H1 (cell line): ENCODE results near the gene TSSK6. TPM values are rescaled to one million over a fixed set of nuclear protein-coding genes. Genes with fewer than 3 reads are reported as not detected.

Experiments
- CTCF ChIA-PET: fragments of 300-600 bp; sonication (Branson Sonifier 250); formaldehyde crosslinking; loops from one replicate; lab custom pipeline; 2021; ENCODE audit not compliant: partially characterized antibody; lab: Charles Lee
- POLR2A ChIA-PET: fragments of 300-600 bp; sonication (Branson Sonifier 250); formaldehyde crosslinking; loops from one replicate; lab custom pipeline; 2021; ENCODE audit warnings: inconsistent platforms; ENCODE audit not compliant: partially characterized antibody; lab: Charles Lee
- DNase-seq, 2 experiments: peaks; one replicate each; pipeline versions ENCODE4 v3.0.0 to v3.0.0-alpha.2; 2010 to 2022; ENCODE audit warnings: low spot score in 2 of 2, low read depth in 1 of 2, mixed read lengths in 1 of 2
- FAIRE-seq: peaks from 2 replicates; lab custom pipeline; 2011; peaks lifted over from hg19 to GRCh38; lab: Jason Lieb, UNC
- H2AFZ ChIP-seq: 2 replicates; pipeline ENCODE4 v1.8.1; 2012; ENCODE audit warnings: low read length, inconsistent platforms
- H2AK5ac ChIP-seq: 2 replicates; pipeline ENCODE4 v1.6.1; 2013; ENCODE audit warnings: low read depth, low read length
- H2BK120ac ChIP-seq: replicated peaks from 2 replicates; pipeline ENCODE3; 2013; ENCODE audit warnings: low read depth, low read length, inconsistent platforms
- H2BK12ac ChIP-seq: 2 replicates; pipeline ENCODE4 v1.6.1; 2013; ENCODE audit warnings: low read depth, low read length
- H2BK15ac ChIP-seq: 2 replicates; pipeline ENCODE4 v1.6.1; 2013; ENCODE audit warnings: low read length
- H2BK20ac ChIP-seq: 2 replicates; pipeline ENCODE4 v1.6.1; 2013; ENCODE audit warnings: low read length
- H2BK5ac ChIP-seq: 2 replicates; pipeline ENCODE4 v1.6.1; 2013; ENCODE audit warnings: low read depth, low read length
- H3K14ac ChIP-seq: 2 replicates; pipeline ENCODE4 v1.6.1; 2013; ENCODE audit warnings: inconsistent platforms; ENCODE audit not compliant: insufficient read length
- H3K18ac ChIP-seq: 2 replicates; pipeline ENCODE4 v1.6.1; 2013; ENCODE audit warnings: low read length; ENCODE audit errors: extremely low read depth
- H3K23ac ChIP-seq: 2 replicates; pipeline ENCODE4 v1.6.1; 2013; ENCODE audit warnings: inconsistent platforms; ENCODE audit not compliant: insufficient read length
- H3K23me2 ChIP-seq: 2 replicates; pipeline ENCODE4 v1.6.1; 2013; ENCODE audit warnings: low read depth, low read length
- H3K27ac ChIP-seq: 2 replicates; pipeline ENCODE4 v1.6.1; 2011; ENCODE audit warnings: low read depth, low read length, inconsistent platforms
- H3K27me3 ChIP-seq, 4 experiments: replicated peaks in 1 of 4; 1 replicate in 1 of 4; 2 replicates in 3 of 4; pipeline versions ENCODE4 v1.6.1 to v1.8.1; 2011 to 2013; ENCODE audit warnings: low read length in 3 of 4, mild to moderate bottlenecking in 3 of 4, inconsistent platforms in 2 of 4, mixed read lengths in 2 of 4, moderate library complexity in 1 of 4; ENCODE audit not compliant: control insufficient read depth in 3 of 4, insufficient read depth in 3 of 4; ENCODE audit errors: extremely low read depth in 1 of 4
- H3K36me3 ChIP-seq, 4 experiments: 2 replicates each; pipeline versions ENCODE4 v1.6.1 to v1.8.1; 2011 to 2013; ENCODE audit warnings: mild to moderate bottlenecking in 4 of 4, low read length in 3 of 4, moderate library complexity in 2 of 4, control low read depth in 1 of 4, inconsistent platforms in 1 of 4; ENCODE audit not compliant: insufficient read depth in 4 of 4, control insufficient read depth in 2 of 4
- H3K4ac ChIP-seq: replicated peaks from 2 replicates; pipeline ENCODE3; 2013; ENCODE audit warnings: low read length, low read depth, mixed read lengths, inconsistent platforms; ENCODE audit not compliant: insufficient read length
- H3K4me1 ChIP-seq, 4 experiments: replicated peaks in 1 of 4; 1 replicate in 1 of 4; 2 replicates in 3 of 4; pipeline versions ENCODE4 v1.6.1 to v1.8.1; 2011 to 2013; ENCODE audit warnings: low read length in 3 of 4, inconsistent platforms in 2 of 4, mixed read lengths in 1 of 4; ENCODE audit not compliant: insufficient read depth in 4 of 4, control insufficient read depth in 3 of 4
- H3K4me2 ChIP-seq, 2 experiments: 2 replicates each; pipeline versions ENCODE4 v1.6.1 to v1.8.1; 2011 to 2013; ENCODE audit warnings: low read depth in 2 of 2, low read length in 2 of 2, control low read depth in 1 of 2, inconsistent platforms in 1 of 2, mild to moderate bottlenecking in 1 of 2; ENCODE audit not compliant: insufficient read depth in 1 of 2
- H3K4me3 ChIP-seq, 4 experiments: fragments of 200-600, 300-600 bp in 1 of 4; sonication (generic), shearing (Covaris generic), sonication (Bioruptor Twin) in 1 of 4; 2 replicates each; pipeline versions ENCODE4 v1.5.1 to v1.8.1; 2011 to 2016; ENCODE audit warnings: low read length in 4 of 4, low read depth in 3 of 4, control low read depth in 2 of 4, inconsistent platforms in 2 of 4, mild to moderate bottlenecking in 2 of 4, mixed read lengths in 1 of 4, moderate library complexity in 1 of 4; ENCODE audit not compliant: insufficient read depth in 2 of 4; ENCODE audit errors: extremely low read depth in 1 of 4
- H3K56ac ChIP-seq: replicated peaks from 2 replicates; pipeline ENCODE3; 2013; ENCODE audit warnings: low read depth, mild to moderate bottlenecking, mixed read lengths, low read length, inconsistent platforms; ENCODE audit not compliant: insufficient read length
- H3K79me1 ChIP-seq: 2 replicates; pipeline ENCODE4 v1.6.1; 2013; ENCODE audit warnings: low read depth, low read length, control low read depth
- H3K79me2 ChIP-seq, 2 experiments: 2 replicates each; pipeline versions ENCODE4 v1.6.1 to v1.8.1; 2012 to 2013; ENCODE audit warnings: low read length in 2 of 2, mild to moderate bottlenecking in 2 of 2, inconsistent platforms in 1 of 2; ENCODE audit not compliant: insufficient read depth in 2 of 2, control insufficient read depth in 1 of 2
- H3K9ac ChIP-seq, 4 experiments: replicated peaks in 1 of 4; 1 replicate in 1 of 4; 2 replicates in 3 of 4; pipeline versions ENCODE4 v1.6.1 to v1.8.1; 2011 to 2013; ENCODE audit warnings: low read depth in 3 of 4, low read length in 3 of 4, control low read depth in 2 of 4, mild to moderate bottlenecking in 2 of 4, moderate library complexity in 2 of 4, inconsistent platforms in 1 of 4; ENCODE audit errors: extremely low read depth in 1 of 4
- H3K9me3 ChIP-seq, 2 experiments: 2 replicates each; pipeline versions ENCODE4 v1.6.1 to v1.8.1; 2012 to 2013; ENCODE audit warnings: mild to moderate bottlenecking in 2 of 2, moderate library complexity in 2 of 2, control low read depth in 1 of 2, inconsistent platforms in 1 of 2, low read depth in 1 of 2, low read length in 1 of 2, mixed read lengths in 1 of 2; ENCODE audit not compliant: insufficient read depth in 2 of 2
- H4K20me1 ChIP-seq, 2 experiments: replicated peaks in 1 of 2; 2 replicates each; pipeline versions ENCODE3 to v1.8.1; 2011 to 2013; ENCODE audit warnings: inconsistent platforms in 2 of 2, low read length in 2 of 2, mild to moderate bottlenecking in 1 of 2; ENCODE audit not compliant: insufficient read depth in 2 of 2, control insufficient read depth in 1 of 2
- H4K5ac ChIP-seq: 2 replicates; pipeline ENCODE4 v1.6.1; 2013; ENCODE audit warnings: low read length, low read depth, mixed read lengths, inconsistent platforms; ENCODE audit not compliant: insufficient read length
- H4K8ac ChIP-seq: 2 replicates; pipeline ENCODE4 v1.8.0; 2013; ENCODE audit warnings: mild to moderate bottlenecking, moderate library complexity, low read length, inconsistent platforms; ENCODE audit not compliant: insufficient read depth; ENCODE audit errors: extremely low read depth
- H4K91ac ChIP-seq: replicated peaks from 2 replicates; pipeline ENCODE3; 2013; ENCODE audit warnings: low read length, mixed read lengths, inconsistent platforms; ENCODE audit not compliant: insufficient read length
- ASH2L ChIP-seq: fragments of 200-600, 300-600 bp; sonication (generic); IDR thresholded peaks from one replicate; pipeline ENCODE4 v1.7.1; 2017; ENCODE audit warnings: low read length
- CBX8 ChIP-seq: fragments of 300-800, 300-1000 bp; sonication (generic); IDR thresholded peaks from 2 replicates; pipeline ENCODE4 v1.7.1; 2016; ENCODE audit warnings: low read depth, low read length, borderline replicate concordance
- CHD2 ChIP-seq: IDR thresholded peaks from 2 replicates; pipeline ENCODE4 v1.6.1; 2012; ENCODE audit warnings: low read length, improper control_type of control experiment
- CTBP2 ChIP-seq: IDR thresholded peaks from 2 replicates; pipeline ENCODE4 v1.7.0; 2011; ENCODE audit warnings: borderline replicate concordance, mild to moderate bottlenecking, moderate library complexity, mixed read lengths, low read length; ENCODE audit not compliant: insufficient read depth, insufficient read length
- EP300 ChIP-seq, 2 experiments: IDR thresholded peaks; 1 replicate in 1 of 2; 2 replicates in 1 of 2; pipeline ENCODE4 v1.6.1; 2011 to 2012; ENCODE audit warnings: low read depth in 2 of 2, low read length in 2 of 2, mild to moderate bottlenecking in 2 of 2, borderline replicate concordance in 1 of 2, inconsistent platforms in 1 of 2, moderate library complexity in 1 of 2
- HDAC2 ChIP-seq, 2 experiments: fragments of 300-600 bp in 1 of 2; sonication (generic) in 1 of 2; IDR thresholded peaks; 2 replicates each; pipeline ENCODE4 v1.6.1; 2011 to 2012; ENCODE audit warnings: low read depth in 2 of 2, low read length in 2 of 2, mild to moderate bottlenecking in 2 of 2, moderate library complexity in 2 of 2, borderline replicate concordance in 1 of 2, inconsistent platforms in 1 of 2
- KDM4A ChIP-seq: IDR thresholded peaks from one replicate; pipeline ENCODE4 v1.7.1; 2012; ENCODE audit warnings: low read depth, mild to moderate bottlenecking, moderate library complexity, low read length, inconsistent platforms; ENCODE audit not compliant: severe bottlenecking
- PHF8 ChIP-seq: fragments of 200-600 bp; sonication (generic); conservative IDR thresholded peaks from 2 replicates; pipeline ENCODE4 v1.7.1; 2012; ENCODE audit warnings: low read depth, mild to moderate bottlenecking, inconsistent platforms, low read length, moderate library complexity
- TCF12 ChIP-seq: IDR thresholded peaks from 2 replicates; pipeline ENCODE4 v1.6.1; 2011; ENCODE audit warnings: low read depth, mild to moderate bottlenecking, low read length
- whole genome bisulfite sequencing, 2 experiments: shearing (Covaris generic) in 1 of 2; methylation state at CpG; one replicate each; pipeline versions ENCODE4 v1.1.6 to v1.1.7; 2013 to 2015; ENCODE audit warnings: low lambda C conversion rate in 2 of 2, mixed read lengths in 2 of 2, inconsistent platforms in 1 of 2, low coverage in 1 of 2, missing lambda C conversion rate in 1 of 2; ENCODE audit not compliant: insufficient replicate concordance in 2 of 2, insufficient coverage in 1 of 2, insufficient read length in 1 of 2; ENCODE audit errors: extremely low coverage in 1 of 2, missing lambda C conversion rate in 1 of 2; 5-methylcytosine and 5-hydroxymethylcytosine counted together
- polyA plus RNA-seq, 7 experiments: library from polyadenylated mRNA; depleted of rRNA in 3 of 7; stranded (reverse) in 5 of 7; unstranded in 2 of 7; fragments of >200 nt in 5 of 7; fragments of 200-250 nt in 2 of 7; gene quantifications; 1 replicate in 5 of 7; 2 replicates in 1 of 7; 4 replicates in 1 of 7; pipeline versions ENCODE4 v1.2.1 to v1.2.3, GENCODE V29; 2011 to 2013; ENCODE audit warnings: missing spikeins in 2 of 7, mixed read lengths in 2 of 7
- total RNA-seq: library from RNA; stranded (reverse); fragmentation: NEBNext Ultra II Directional; extraction: Animal tissue kit (Norgen Biotek cat#: 25700); gene quantifications from 2 replicates; pipeline ENCODE4 v1.2.1, GENCODE V29; 2021
- TF ChIP-seq, protein P1 (sequence below): IDR thresholded peaks from 2 replicates; pipeline ENCODE4 v1.6.1; 2011; ENCODE audit warnings: low read depth, mild to moderate bottlenecking, low read length; ENCODE audit not compliant: insufficient read depth
- TF ChIP-seq, protein P2 (sequence below): IDR thresholded peaks from 2 replicates; pipeline ENCODE4 v1.6.1; 2011; ENCODE audit warnings: low read length, improper control_type of control experiment

TSSK6 gene
- total and polyA plus RNA-seq, 2 of the 8 experiments (the other 6 are each of a cell fraction or from before 2014, with no cell fraction given), result 3.6 to 7.8 TPM

GRCh38 chr19:19471682-19472081 lies 43.7 kb downstream of the TSSK6 start:
- Histone ChIP-seq H3K23me2 (no peaks in the 10 kb centered on the region), H3K4me1 (peaks cover 12 to 17% (median 17%) of the 10 kb centered on the region in 4 experiments), H4K91ac (no peak overlapping the region), H4K20me1 (peaks cover 26 to 32% of the 10 kb centered on the region in 2 experiments), H3K18ac (no peak overlapping the region), H3K27me3 (no peaks in the 10 kb centered on the region), H3K79me1 (peaks cover 23% of the 10 kb centered on the region), H2BK12ac (no peak overlapping the region), H3K4ac (no peak overlapping the region), H3K23ac (no peak overlapping the region), H3K4me3 (no peak overlapping the region), H3K27ac (no peak overlapping the region), H2BK20ac (no peak overlapping the region), H3K79me2 (peaks cover 2 to 85% of the 10 kb centered on the region in 2 experiments; a peak in 3 of 4 replicates), H2AFZ (no peak overlapping the region), H3K9ac (no peak overlapping the region), H4K8ac (no peak overlapping the region), H2AK5ac (no peak overlapping the region), H3K36me3 (peaks cover 0 to 21% (median 10%) of the 10 kb centered on the region in 4 experiments; a peak in 6 of 8 replicates), H2BK5ac (no peak overlapping the region), H2BK120ac (no peak overlapping the region), H3K56ac (no peak overlapping the region), H3K4me2 (no peak overlapping the region), H4K5ac (no peak overlapping the region), H3K14ac (no peak overlapping the region), H2BK15ac (no peak overlapping the region), H3K9me3 (peaks cover 4 to 11% of the 10 kb centered on the region in 2 experiments; a peak in 3 of 4 replicates)
- CTCF ChIA-PET, result interaction anchor here (1.3 to 2.5 kb wide), 4 partner anchors 15 to 102 kb away, joined by 4 to 6 read pairs (median 5); no protein-coding TSS in a partner anchor
- DNase-seq (no peak), FAIRE-seq (no peak)
- 88% methylated on average over 6 of the region's 6 CpGs; no CpG with 5 or more reads in 1 of the 2 experiments for WGBS, 2 experiments
- POLR2A ChIA-PET, result interaction anchor here (1.2 kb wide), 1 partner anchor 13 kb away, joined by 3 read pairs; no protein-coding TSS in a partner anchor
- TF ChIP-seq, protein P1, sequence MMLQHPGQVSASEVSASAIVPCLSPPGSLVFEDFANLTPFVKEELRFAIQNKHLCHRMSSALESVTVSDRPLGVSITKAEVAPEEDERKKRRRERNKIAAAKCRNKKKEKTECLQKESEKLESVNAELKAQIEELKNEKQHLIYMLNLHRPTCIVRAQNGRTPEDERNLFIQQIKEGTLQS, result no peak
- no peak for TF ChIP-seq CBX8
- TF ChIP-seq HDAC2 (IDR thresholded peaks at IDR 0.05; ENCODE audit: borderline replicate concordance in 1 of 2, low read depth in 2 of 2, low read length in 2 of 2), result no peak
- TF ChIP-seq PHF8, result no peak
- TF ChIP-seq CHD2, result no peak
- no peak for TF ChIP-seq EP300 (IDR thresholded peaks at IDR 0.05; ENCODE audit: borderline replicate concordance in 1 of 2, low read depth in 2 of 2, low read length in 2 of 2)
- no peak for TF ChIP-seq TCF12
- no peak for TF ChIP-seq CTBP2
- no peak for TF ChIP-seq KDM4A
- TF ChIP-seq, protein P2, sequence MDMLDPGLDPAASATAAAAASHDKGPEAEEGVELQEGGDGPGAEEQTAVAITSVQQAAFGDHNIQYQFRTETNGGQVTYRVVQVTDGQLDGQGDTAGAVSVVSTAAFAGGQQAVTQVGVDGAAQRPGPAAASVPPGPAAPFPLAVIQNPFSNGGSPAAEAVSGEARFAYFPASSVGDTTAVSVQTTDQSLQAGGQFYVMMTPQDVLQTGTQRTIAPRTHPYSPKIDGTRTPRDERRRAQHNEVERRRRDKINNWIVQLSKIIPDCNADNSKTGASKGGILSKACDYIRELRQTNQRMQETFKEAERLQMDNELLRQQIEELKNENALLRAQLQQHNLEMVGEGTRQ, result no peak
- TF ChIP-seq ASH2L, result no peak
